Measurements from ENCODE around the gene UBE2H.

GRCh38 chr7:129925416-129926002, 27.3 kb downstream of the UBE2H start:
- TF ChIP-seq POLR2A (IDR thresholded peaks at IDR 0.05) (no peak), CTCF (IDR thresholded peaks at IDR 0.05 in 8 of 11, conservative IDR thresholded peaks at IDR 0.05 in 3 of 11) (no peak)

Measured in spleen (tissue), 7 donors.